ENCODE data around the gene FOS. TPM values are rescaled to one million over a fixed set of nuclear protein-coding genes. Genes with fewer than 3 reads are reported as not detected.

Gene FOS
- 3.0 and 3.9 TPM in 2 replicates for total RNA-seq

DNA sequence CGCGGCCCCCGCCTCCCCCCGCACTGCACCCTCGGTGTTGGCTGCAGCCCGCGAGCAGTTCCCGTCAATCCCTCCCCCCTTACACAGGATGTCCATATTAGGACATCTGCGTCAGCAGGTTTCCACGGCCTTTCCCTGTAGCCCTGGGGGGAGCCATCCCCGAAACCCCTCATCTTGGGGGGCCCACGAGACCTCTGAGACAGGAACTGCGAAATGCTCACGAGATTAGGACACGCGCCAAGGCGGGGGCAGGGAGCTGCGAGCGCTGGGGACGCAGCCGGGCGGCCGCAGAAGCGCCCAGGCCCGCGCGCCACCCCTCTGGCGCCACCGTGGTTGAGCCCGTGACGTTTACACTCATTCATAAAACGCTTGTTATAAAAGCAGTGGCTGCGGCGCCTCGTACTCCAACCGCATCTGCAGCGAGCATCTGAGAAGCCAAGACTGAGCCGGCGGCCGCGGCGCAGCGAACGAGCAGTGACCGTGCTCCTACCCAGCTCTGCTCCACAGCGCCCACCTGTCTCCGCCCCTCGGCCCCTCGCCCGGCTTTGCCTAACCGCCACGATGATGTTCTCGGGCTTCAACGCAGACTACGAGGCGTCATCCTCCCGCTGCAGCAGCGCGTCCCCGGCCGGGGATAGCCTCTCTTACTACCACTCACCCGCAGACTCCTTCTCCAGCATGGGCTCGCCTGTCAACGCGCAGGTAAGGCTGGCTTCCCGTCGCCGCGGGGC is at the start of gene FOS:
Gene FOS, plus strand, starts transcription at position 407 of the 731 bp plus-strand sequence. Its CDS starts 155 bp downstream, at position 562.

Other genes starting within 250 kb of the FOS start
- 20.0 and 25.8 TPM in 2 replicates for gene MLH3, start 227.4 kb upstream of the FOS start, total RNA-seq
- 7.4 and 11.4 TPM in 2 replicates for gene ACYP1, start 214.8 kb upstream of the FOS start, total RNA-seq
- gene ZC2HC1C, start 209.2 kb upstream of the FOS start, total RNA-seq: 0.60 and 0.89 TPM in 2 replicates
- 58.5 and 73.6 TPM in 2 replicates for gene NEK9, start 151.8 kb upstream of the FOS start, total RNA-seq
- gene TMED10, start 102.2 kb upstream of the FOS start, total RNA-seq: 469 and 535 TPM in 2 replicates
- gene JDP2, start 149.2 kb downstream of the FOS start, total RNA-seq: 58.4 and 81.1 TPM in 2 replicates
- gene BATF, start 243.6 kb downstream of the FOS start, total RNA-seq: not detected in 2 replicates

Data from smooth muscle cell of the umbilical artery (primary cell).